IPS-11a (cell line): ENCODE measurements around the gene DOCK9.

Source experiments
- H3K4me3 ChIP-seq: one replicate; pipeline ENCODE4 v1.5.1; 2013; ENCODE audit warnings: low read depth, low read length, control low read depth

Gene DOCK9

GRCh38 chr13:98977568-98978265 is at the start of gene DOCK9:
Gene DOCK9 (minus strand): TSS chr13:98978064. CDS start chr13:98977909, 155 bp downstream.
- no peak within 1 kb of the TSS for H3K4me3 ChIP-seq

DNA sequence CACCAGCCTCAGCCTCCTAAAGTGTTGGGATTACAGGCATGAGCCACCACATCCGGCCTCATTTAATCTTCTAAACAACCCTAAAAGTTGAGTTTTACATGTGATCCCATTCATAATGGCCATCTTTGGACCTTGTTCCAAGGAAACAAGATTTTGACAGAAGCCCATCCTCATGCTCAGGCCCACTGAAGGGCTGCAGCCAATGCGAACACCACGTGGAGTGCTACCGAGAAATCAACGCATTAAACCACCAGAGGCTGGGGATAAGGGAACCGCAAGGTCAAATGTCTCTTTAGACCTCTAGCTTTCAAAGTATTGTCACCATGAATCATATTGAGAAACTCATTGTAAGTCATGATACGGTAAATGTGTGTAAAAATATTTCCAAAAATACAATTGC is 49.4 kb upstream of the DOCK9 start:
- H3K4me3 ChIP-seq = no peak overlapping the region

DNA sequence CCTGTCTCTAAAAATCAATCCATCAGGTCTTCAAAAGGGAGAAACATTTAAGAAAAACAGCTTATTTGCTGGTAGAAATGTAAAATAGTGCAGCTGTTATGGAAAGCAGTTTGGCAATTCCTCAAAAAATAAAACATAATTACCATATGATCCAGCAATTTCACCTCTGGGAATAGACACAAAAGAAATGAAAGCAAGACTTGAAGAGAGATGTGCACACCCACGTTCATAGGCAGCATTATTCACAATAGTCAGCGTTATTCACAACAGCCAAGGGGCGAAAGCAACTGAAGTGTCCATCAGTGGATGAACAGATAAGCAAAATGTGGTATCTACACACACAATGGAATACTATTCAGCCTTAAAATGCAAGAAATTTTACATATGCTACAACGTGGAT is 45.1 kb upstream of the DOCK9 start:
- H3K4me3 ChIP-seq = no peak overlapping the region

- no peak overlapping the region for H3K4me3 ChIP-seq
These were observed 40.7 kb upstream of the DOCK9 start for GRCh38 chr13:99018418-99019180.

DNA sequence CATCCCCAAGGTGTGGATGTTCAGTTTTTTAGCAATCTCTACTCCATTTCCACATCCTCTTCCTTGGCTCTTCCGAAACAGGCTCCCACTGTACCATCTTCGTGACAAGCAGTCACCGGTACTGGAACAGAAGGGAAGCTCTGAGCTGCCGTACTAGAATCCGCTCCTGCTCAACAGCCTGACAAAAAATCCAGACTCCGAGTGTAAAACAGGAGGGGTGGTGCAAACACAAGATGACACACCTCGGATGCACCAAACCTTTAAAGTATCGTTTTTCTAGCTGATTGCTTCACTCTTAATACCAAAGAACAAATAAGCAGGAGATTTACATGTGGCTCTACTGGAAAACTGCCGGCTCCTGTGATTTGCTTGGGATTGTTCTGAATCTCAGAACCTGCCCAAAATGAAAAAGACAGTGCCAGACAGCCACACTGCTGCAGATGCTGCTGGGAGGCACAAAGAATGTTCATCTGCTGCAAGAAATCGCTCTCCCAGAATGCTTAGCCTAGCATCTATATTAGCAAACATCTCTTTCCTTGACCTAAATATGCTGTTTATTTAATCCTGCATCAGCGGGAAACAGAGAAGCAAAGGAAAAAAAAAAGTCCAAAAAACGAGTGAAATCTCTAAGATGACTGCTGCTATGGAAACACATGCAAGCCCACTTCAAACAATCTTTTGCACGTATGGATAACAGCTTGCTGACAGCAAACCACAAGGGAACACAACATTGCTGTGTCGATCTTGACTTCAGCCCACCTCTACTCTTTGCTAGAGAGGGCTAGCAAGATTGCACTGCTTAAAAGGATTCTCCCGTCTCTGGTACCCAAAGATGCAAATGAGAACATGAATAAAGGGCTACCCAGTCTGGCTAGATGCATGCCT is 38.0 kb upstream of the DOCK9 start:
- H3K4me3 ChIP-seq = no peak overlapping the region

GRCh38 chr13:99014522-99014921 is 36.7 kb upstream of the DOCK9 start:
- H3K4me3 ChIP-seq = no peak overlapping the region

GRCh38 chr13:99013951-99014350 is 36.1 kb upstream of the DOCK9 start:
- H3K4me3 ChIP-seq = no peak overlapping the region

DNA sequence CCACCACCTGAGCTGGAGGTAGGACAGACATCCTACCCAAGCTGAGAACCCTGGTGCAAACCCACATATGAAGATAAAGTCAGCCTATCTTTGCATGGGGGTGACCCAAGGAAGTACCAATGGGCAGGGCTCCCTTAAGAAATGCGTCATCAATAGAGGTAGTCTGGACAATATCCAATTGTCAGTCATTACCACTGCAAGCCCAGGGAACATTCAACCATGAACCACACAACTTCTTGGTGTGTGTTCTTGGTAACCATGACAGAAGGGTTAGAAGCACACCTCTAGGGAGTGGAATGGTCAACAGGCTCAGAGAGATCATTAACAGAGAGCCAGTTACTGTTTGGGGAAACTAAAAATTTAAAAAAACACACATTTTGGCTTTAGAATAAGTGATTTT is 34.7 kb upstream of the DOCK9 start:
- no peak overlapping the region for H3K4me3 ChIP-seq

DNA sequence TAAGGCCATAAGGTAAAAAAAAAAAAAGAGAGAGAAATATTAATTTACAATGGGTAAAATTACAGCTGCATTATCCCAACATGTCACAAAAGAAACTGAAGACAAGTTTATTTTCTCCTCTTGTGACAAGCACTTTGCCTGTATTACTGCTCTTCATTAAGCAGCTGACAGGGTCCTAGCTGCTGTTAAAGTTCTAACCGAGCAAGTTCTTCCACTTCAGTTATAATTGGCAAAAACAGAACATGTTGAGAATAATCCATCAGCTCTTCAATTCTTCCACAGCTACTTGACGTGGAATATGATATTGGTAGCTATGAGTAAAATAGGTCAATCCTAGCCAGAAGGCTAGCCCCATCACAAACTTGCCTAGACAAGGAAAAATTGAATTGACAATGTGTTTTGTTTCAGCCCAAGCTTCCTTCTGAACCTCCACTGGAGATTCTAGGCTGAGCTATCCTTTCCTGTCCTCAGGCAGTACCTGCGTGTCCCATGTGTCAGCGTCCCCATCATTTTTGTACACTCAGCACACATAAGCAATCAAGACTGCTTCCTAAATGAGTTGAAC is 32.2 kb upstream of the DOCK9 start:
- no peak overlapping the region for H3K4me3 ChIP-seq

GRCh38 chr13:99008577-99008976 is 30.7 kb upstream of the DOCK9 start:
- H3K4me3 ChIP-seq = no peak overlapping the region

DNA sequence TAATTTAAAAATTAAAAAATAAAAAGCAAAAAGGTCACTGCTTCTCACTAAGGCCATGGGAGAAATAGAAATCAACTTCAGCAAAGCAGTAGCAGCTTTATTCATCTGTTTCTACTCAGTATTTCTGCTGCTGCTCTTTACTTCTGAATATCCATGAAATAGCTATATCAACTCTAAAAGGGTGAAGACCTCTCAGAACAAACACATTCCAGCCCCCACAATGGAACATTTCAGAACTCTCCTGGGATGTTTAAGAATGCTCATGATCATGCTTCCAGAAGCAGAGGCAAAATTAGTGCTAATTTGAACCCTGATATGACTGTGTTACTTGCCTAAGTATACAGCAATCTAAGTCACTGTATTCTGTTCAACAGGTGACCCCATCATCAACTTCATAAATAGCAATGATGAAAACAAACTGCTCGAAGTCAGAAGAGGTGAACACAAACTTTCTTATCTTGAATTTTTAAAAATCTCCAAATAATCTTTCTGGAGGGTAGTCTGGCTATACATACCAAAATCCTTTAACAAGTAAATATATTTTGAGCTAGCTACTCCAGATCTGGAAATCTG is 29.6 kb upstream of the DOCK9 start:
- no peak overlapping the region for H3K4me3 ChIP-seq

DNA sequence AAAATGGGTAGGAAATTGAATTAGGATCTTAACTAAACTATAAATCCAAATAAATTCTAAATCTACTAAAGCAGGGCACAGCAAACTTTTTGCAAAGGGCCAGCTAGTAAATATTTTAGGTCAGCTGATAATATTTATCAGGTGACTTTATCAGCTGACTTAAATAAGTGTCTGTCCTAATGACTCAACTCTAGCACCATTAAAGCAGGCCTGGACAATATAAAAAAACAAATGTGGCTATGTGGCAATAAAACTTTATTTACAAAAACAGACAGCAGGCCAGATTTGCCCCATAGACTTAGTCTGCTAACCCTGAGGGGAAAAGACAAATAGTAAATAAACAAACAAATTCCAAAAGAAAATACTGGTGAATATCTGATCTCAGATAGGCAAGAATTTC is 27.7 kb upstream of the DOCK9 start:
- no peak overlapping the region for H3K4me3 ChIP-seq

GRCh38 chr13:99004978-99005377 is 27.1 kb upstream of the DOCK9 start:
- no peak overlapping the region for H3K4me3 ChIP-seq

- H3K4me3 ChIP-seq = no peak overlapping the region
These were observed 26.1 kb upstream of the DOCK9 start for GRCh38 chr13:99003851-99004471.

DNA sequence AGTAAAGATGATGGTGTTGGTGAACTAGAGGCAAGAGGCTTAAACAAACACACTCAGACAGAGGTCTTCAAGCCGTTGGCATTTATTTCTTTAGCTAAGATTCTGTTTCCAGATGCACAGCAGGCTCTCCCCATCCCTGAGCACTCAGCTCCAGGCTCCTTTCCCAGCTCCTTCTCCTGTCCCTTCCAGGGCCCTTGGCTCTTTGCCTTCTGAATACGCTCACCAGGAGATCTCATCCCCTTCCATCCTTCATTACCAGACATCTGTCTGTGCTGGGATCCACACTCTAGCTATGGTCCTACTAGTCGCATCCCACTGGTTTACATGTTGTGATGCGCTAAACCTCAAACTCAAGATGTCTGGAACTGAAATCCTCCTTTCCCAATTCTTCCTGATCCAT is 25.3 kb upstream of the DOCK9 start:
- no peak overlapping the region for H3K4me3 ChIP-seq

DNA sequence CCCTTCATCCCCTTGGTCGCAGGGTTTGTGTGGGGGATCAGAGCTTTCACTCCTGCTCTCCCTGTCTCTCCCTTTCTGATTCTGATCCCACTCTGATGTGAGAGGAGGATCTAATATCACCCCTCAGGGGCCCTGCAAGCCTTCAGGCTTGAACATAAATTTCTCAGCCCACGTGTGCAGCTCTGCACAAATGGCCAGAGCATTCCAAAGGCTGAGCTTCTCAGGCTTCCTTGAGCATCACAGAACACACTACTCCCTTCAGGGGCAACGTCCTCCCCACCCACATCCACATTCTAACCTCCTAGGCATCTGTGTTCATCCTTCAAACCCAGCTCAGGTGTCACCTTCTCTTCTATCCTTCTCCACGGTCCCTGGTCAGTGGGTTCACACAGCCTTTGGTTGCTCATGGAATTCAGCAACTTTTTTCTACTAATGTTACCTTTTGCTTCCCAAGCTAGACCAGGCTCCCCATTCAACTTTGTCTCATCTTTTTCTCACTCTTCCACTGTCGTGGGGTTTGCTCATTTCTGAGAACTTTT is 24.4 kb upstream of the DOCK9 start:
- no peak overlapping the region for H3K4me3 ChIP-seq

DNA sequence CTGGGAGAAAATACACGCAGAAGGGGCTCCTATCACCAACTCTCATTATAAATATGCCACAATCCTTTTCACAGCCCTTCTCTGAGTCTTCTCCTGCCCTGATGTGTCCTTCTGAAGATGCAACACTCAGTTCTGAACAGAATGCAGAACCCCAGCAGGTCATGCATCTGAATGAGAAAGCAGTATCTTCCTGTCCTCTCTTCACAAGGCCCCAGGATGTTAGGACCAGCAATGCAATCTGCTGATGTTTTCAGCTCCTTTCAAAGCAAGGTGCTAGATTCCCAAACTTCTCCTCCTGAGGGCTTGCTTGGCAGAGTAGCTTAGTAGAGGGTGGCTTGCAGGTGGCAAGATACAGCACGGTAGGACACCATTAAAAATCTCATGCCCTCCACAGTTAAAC is 22.3 kb upstream of the DOCK9 start:
- no peak overlapping the region for H3K4me3 ChIP-seq

DNA sequence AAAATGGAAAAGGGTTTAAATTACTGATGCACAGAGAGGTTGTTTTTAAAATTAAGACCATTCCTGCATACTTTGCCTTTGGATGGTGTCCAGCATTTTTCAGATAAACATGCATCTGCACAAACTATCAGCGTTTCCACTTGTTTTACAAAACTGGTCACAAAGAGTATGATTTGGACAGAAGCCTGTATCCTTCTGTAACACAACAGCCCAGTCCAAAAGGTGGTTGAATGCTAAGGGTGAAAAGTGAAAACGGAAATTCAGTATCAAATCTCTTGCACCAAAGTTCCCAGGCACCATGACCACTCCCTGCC is 21.7 kb upstream of the DOCK9 start:
- no peak overlapping the region for H3K4me3 ChIP-seq

DNA sequence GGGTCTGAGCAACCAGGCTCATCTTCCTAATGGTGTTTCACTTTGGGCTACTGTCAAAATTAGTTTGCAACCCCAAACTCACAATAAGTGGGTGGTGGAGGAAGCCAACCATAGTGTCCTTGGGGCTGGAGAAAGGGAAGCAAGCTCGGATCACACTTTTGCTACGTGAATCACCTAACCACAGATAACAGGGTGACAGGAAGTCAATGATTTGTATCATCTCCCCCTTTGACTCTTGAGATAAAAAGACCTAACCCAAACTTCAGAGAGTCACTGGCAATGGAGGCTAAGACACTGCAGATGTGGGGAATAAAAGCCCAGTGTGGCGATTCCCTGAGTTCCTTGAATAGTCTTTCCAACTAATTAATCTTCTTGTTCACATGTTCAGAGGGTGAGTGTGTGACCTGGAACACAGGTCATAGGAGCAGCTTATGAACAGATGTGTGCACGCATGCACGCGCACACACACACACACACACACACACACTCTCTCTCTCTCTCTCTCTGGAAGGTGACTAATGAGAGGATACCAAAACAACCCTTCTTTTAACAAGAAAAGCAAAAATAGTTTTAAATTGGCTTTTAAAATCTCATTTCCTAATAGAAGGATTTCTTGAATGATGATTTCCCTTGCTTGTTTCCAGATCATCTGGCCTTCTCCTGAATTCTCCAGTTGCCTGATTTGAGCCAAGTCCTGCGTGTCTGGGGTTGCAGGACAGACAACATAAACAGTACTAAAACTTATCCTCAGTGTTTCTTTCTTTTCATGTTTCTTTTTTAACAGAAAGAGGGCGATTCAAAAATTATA is 21.2 kb upstream of the DOCK9 start:
- H3K4me3 ChIP-seq = no peak overlapping the region
